ENCODE measurements around the gene SIX5. TPM values are rescaled to one million over a fixed set of nuclear protein-coding genes. Genes with fewer than 3 reads are reported as not detected.
A peak's percentile ranks its signal among the peaks of the same experiment; 100 is the strongest.

SIX5 gene
- total and polyA plus RNA-seq, 2 donors: 1.7 to 7.0 TPM

DNA sequence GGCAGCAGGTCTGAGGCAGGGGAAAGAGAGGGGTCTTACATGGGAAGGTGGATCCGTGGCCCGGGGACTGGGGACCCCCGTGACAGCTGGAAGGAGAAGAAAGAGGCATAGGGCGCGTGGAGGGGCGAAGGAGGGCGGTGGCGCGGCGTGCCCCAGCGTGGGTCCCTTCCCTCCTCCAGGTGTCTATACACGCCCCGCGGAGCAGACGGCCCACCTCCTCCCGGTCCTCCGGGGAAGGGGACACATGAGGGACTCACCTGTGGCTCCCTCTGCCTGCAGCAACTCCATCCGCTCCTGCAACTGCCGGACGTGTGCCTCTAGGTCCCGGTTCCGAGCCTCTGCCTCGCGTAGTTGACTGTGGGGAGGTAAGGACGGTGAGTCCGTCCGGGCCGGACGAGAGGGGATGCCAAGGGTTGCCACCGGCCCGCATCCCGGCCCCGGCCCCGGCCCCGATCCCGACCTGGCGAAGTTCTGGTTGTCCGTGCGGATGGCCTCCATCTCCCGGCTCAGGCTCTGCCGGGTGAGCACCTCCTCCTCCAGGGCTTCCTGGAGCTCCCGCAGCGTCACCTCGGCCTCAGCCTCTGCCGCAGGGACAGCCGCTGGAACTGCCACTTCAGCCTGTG lies 2.4 kb upstream of the SIX5 start:
- H3K27me3 ChIP-seq (ENCODE audit: control insufficient read depth in 2 of 2, insufficient read depth in 1 of 2, low read length in 1 of 2): peaks cover 21 to 48% of the 10 kb centered on the region in 2 donors
- no peak overlapping the region for H3K4me3 ChIP-seq (ENCODE audit: low read length in 2 of 2)
- no peak for DNase-seq (ENCODE audit: low read depth in 6 of 9, low spot score in 9 of 9)
- H3K9me3 ChIP-seq (ENCODE audit: control insufficient read depth in 2 of 2, insufficient read depth in 1 of 2, low read length in 1 of 2): no peaks in the 10 kb centered on the region
- 91% methylated on average over 46 of the region's 46 CpGs for whole genome bisulfite sequencing
- H3K36me3 ChIP-seq (ENCODE audit: control insufficient read depth in 2 of 2, insufficient read depth in 2 of 2, low read length in 1 of 2): peaks cover 0 to 4% of the 10 kb centered on the region in 2 donors
- H3K27ac ChIP-seq (ENCODE audit: low read depth in 1 of 2, low read length in 1 of 2): no peak overlapping the region
- H3K4me1 ChIP-seq (ENCODE audit: control insufficient read depth in 2 of 2, insufficient read depth in 2 of 2, low read length in 2 of 2): peaks cover 10 to 47% of the 10 kb centered on the region in 2 donors

DNA sequence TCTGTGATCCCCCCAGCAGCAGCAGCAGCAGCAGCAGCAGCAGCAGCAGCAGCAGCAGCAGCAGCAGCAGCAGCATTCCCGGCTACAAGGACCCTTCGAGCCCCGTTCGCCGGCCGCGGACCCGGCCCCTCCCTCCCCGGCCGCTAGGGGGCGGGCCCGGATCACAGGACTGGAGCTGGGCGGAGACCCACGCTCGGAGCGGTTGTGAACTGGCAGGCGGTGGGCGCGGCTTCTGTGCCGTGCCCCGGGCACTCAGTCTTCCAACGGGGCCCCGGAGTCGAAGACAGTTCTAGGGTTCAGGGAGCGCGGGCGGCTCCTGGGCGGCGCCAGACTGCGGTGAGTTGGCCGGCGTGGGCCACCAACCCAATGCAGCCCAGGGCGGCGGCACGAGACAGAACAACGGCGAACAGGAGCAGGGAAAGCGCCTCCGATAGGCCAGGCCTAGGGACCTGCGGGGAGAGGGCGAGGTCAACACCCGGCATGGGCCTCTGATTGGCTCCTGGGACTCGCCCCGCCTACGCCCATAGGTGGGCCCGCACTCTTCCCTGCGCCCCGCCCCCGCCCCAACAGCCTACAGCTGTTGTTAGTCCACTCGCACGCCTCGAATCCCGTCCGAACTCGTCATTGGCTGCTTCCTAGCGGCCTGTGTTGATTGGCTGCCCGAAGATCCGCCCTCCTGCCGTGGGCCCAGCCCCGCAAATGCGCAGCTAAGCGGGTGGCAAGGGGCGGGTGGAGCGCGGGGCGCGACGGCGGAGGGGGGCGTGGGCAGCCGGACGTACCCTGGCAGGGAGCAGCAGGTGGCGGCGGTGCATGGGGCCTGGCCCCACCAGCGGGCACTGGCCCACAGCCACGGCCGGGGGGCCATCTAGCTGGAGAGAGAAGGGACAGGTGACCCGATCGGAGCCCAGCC lies 1.4 kb upstream of the SIX5 start:
- Histone ChIP-seq H3K4me1 (ENCODE audit: control insufficient read depth in 2 of 2, insufficient read depth in 2 of 2, low read length in 2 of 2) (peaks cover 10 to 47% of the 10 kb centered on the region in 2 donors), H3K36me3 (ENCODE audit: control insufficient read depth in 2 of 2, insufficient read depth in 2 of 2, low read length in 1 of 2) (peaks cover 0 to 4% of the 10 kb centered on the region in 2 donors), H3K27me3 (ENCODE audit: control insufficient read depth in 2 of 2, insufficient read depth in 1 of 2, low read length in 1 of 2) (peaks cover 31 to 57% of the 10 kb centered on the region in 2 donors), H3K27ac (ENCODE audit: low read depth in 1 of 2, low read length in 1 of 2) (peak overlapping the region; percentile 92 to 97), H3K9me3 (ENCODE audit: control insufficient read depth in 2 of 2, insufficient read depth in 1 of 2, low read length in 1 of 2) (no peaks in the 10 kb centered on the region), H3K4me3 (ENCODE audit: low read length in 2 of 2) (peak overlapping the region; percentile 61 to 70)
- peak; percentile 82 to 97 (median 91) for DNase-seq (ENCODE audit: low read depth in 6 of 9, low spot score in 9 of 9)
- 2% methylated on average over 79 of the region's 79 CpGs for WGBS

DNA sequence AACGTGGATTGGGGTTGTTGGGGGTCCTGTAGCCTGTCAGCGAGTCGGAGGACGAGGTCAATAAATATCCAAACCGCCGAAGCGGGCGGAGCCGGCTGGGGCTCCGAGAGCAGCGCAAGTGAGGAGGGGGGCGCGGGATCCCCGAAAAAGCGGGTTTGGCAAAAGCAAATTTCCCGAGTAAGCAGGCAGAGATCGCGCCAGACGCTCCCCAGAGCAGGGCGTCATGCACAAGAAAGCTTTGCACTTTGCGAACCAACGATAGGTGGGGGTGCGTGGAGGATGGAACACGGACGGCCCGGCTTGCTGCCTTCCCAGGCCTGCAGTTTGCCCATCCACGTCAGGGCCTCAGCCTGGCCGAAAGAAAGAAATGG lies 754 bp upstream of the SIX5 start:
- H3K27me3 ChIP-seq (ENCODE audit: control insufficient read depth in 2 of 2, insufficient read depth in 1 of 2, low read length in 1 of 2): peaks cover 35 to 64% of the 10 kb centered on the region in 2 donors
- peaks cover 10 to 47% of the 10 kb centered on the region in 2 donors for H3K4me1 ChIP-seq (ENCODE audit: control insufficient read depth in 2 of 2, insufficient read depth in 2 of 2, low read length in 2 of 2)
- peak in 6 of 9 donors; percentile 30 to 82 (median 60) for DNase-seq (ENCODE audit: low read depth in 6 of 9, low spot score in 9 of 9)
- peak overlapping the region; percentile 61 to 70 for H3K4me3 ChIP-seq (ENCODE audit: low read length in 2 of 2)
- H3K9me3 ChIP-seq (ENCODE audit: control insufficient read depth in 2 of 2, insufficient read depth in 1 of 2, low read length in 1 of 2): no peaks in the 10 kb centered on the region
- WGBS: under 1% methylated on average over 28 of the region's 28 CpGs
- H3K36me3 ChIP-seq (ENCODE audit: control insufficient read depth in 2 of 2, insufficient read depth in 2 of 2, low read length in 1 of 2): peaks cover 0 to 4% of the 10 kb centered on the region in 2 donors
- H3K27ac ChIP-seq (ENCODE audit: low read depth in 1 of 2, low read length in 1 of 2): peak overlapping the region; percentile 92 to 97

DNA sequence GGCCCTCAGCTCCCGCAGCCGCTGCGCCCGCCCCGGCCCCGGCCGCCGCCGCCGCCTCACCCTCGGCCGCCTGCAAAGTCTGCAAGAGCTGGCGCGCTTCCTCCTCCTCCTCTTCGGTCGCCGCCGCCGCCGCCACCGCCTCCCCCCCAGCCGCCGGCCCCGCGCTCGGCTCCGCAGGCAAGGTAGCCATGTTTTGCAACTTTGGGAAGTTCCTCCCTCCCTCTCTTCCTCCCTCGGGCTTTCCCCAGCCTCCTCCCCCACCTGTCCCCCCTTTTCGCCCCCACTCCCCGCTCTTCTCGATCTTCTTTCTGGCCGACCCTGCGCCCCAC lies 433 bp downstream of the SIX5 start:
- Histone ChIP-seq H3K4me3 (ENCODE audit: low read length in 2 of 2) (peak overlapping the region; percentile 61 to 70), H3K9me3 (ENCODE audit: control insufficient read depth in 2 of 2, insufficient read depth in 1 of 2, low read length in 1 of 2) (no peaks in the 10 kb centered on the region), H3K27ac (ENCODE audit: low read depth in 1 of 2, low read length in 1 of 2) (peak overlapping the region; percentile 77 to 82), H3K27me3 (ENCODE audit: control insufficient read depth in 2 of 2, insufficient read depth in 1 of 2, low read length in 1 of 2) (peaks cover 38 to 76% of the 10 kb centered on the region in 2 donors), H3K4me1 (ENCODE audit: control insufficient read depth in 2 of 2, insufficient read depth in 2 of 2, low read length in 2 of 2) (peaks cover 10 to 46% of the 10 kb centered on the region in 2 donors), H3K36me3 (ENCODE audit: control insufficient read depth in 2 of 2, insufficient read depth in 2 of 2, low read length in 1 of 2) (peaks cover 0 to 4% of the 10 kb centered on the region in 2 donors)
- whole genome bisulfite sequencing: 2% methylated on average over 31 of the region's 33 CpGs
- DNase-seq (ENCODE audit: low read depth in 6 of 9, low spot score in 9 of 9): peak in 1 of 9 donors; percentile 50

DNA sequence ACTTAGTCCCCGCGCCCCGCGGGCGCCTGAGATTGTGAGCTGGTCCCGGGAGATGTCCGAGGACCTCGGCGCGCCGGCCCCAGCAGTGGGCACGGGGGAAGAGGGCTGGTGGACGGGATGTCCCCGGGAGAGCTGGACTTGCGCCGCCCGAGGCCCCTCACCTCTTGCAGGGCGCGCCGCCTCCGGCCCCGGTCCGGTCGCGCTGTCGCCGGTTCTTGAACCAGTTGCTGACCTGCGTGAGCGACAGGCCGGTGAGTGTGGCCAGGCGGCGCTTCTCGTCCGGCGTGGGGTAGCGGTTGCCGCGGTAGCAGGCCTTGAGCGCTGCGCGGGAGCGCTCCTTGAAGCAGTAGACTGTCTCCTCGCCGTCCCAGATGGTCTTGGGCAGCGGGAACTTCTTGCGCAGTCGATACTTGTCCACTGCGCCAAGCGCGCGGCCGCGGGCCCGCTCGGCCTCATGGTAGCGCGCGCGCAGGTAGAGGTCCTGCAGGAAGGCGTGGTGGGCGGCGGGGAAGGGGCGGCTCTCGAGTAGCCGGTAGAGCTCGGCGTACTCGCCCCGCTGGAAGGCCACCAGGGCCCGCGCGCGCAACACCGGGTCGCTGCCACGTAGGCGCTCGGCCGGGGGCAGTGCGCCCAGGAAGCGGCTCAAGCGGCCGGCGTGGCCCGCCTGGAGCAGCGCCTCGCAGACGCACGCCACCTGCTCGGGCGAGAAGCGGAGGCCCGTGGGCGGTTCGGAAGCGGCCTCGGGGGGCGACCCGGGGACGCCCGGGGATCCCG lies 984 bp downstream of the SIX5 start:
- Histone ChIP-seq H3K27me3 (ENCODE audit: control insufficient read depth in 2 of 2, insufficient read depth in 1 of 2, low read length in 1 of 2) (peaks cover 38 to 81% of the 10 kb centered on the region in 2 donors), H3K36me3 (ENCODE audit: control insufficient read depth in 2 of 2, insufficient read depth in 2 of 2, low read length in 1 of 2) (peaks cover 0 to 4% of the 10 kb centered on the region in 2 donors), H3K4me3 (ENCODE audit: low read length in 2 of 2) (peak overlapping the region; percentile 26 to 61), H3K4me1 (ENCODE audit: control insufficient read depth in 2 of 2, insufficient read depth in 2 of 2, low read length in 2 of 2) (peaks cover 10 to 42% of the 10 kb centered on the region in 2 donors), H3K27ac (ENCODE audit: low read depth in 1 of 2, low read length in 1 of 2) (peak overlapping the region in 1 of 2 donors; percentile 55), H3K9me3 (ENCODE audit: control insufficient read depth in 2 of 2, insufficient read depth in 1 of 2, low read length in 1 of 2) (no peaks in the 10 kb centered on the region)
- peak in 2 of 9 donors; percentile 16 to 32 for DNase-seq (ENCODE audit: low read depth in 6 of 9, low spot score in 9 of 9)
- 4% methylated on average over 102 of the region's 102 CpGs for WGBS

DNA sequence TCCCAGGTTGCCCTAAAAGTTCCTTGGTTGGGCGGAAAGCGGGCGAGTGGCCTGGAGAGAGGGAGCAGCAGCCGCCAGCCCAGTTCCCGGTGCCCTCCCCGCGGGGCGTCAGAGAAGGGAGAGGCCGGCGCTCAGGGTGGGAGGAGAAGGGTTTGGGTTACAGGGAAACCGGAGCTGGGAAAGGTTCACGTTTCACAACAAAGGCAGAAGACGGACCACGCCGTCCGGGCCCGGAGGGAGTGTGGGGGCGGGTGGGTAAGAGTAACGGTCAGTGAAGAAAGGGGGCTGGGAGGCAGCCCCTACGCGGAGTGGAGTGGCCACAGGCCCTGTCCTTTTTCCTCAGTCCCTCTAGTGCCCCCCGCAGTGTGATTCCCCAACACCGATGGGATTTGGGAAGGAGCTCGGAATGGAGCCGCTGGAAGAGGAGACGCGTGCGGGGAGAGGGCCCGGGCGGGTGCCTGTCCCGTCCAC lies 1.6 kb downstream of the SIX5 start:
- peaks cover 0 to 4% of the 10 kb centered on the region in 2 donors for H3K36me3 ChIP-seq (ENCODE audit: control insufficient read depth in 2 of 2, insufficient read depth in 2 of 2, low read length in 1 of 2)
- peaks cover 38 to 81% of the 10 kb centered on the region in 2 donors for H3K27me3 ChIP-seq (ENCODE audit: control insufficient read depth in 2 of 2, insufficient read depth in 1 of 2, low read length in 1 of 2)
- H3K27ac ChIP-seq (ENCODE audit: low read depth in 1 of 2, low read length in 1 of 2): no peak overlapping the region
- WGBS: 49% methylated on average over 31 of the region's 31 CpGs
- H3K4me1 ChIP-seq (ENCODE audit: control insufficient read depth in 2 of 2, insufficient read depth in 2 of 2, low read length in 2 of 2): peaks cover 10 to 37% of the 10 kb centered on the region in 2 donors
- H3K9me3 ChIP-seq (ENCODE audit: control insufficient read depth in 2 of 2, insufficient read depth in 1 of 2, low read length in 1 of 2): no peaks in the 10 kb centered on the region
- peak overlapping the region; percentile 26 to 61 for H3K4me3 ChIP-seq (ENCODE audit: low read length in 2 of 2)
- DNase-seq (ENCODE audit: low read depth in 6 of 9, low spot score in 9 of 9): no peak

DNA sequence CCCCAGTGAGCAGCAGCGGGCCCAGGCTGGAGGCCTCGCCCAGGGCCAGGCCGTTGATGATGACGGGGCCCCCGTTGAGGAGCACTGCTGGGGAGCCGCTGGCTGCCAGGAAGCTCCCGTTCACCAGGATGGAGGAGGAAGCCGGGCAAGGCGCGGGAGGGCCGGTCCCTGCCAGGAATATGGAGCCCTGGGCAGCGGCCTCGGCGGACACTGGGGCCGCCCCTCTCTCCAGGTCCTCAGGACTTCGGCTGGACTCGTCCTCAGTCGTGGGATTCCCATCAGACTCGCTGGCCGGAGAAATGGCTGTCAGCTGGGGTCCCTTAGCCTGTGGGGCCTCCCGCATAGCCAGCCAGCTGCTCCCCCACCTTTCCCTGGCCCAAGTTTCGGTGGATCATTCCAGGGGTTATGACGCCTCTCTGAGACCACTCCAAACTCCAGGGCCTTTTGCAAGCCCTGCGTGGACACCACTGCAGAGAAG lies 2.1 kb downstream of the SIX5 start:
- Histone ChIP-seq H3K4me3 (ENCODE audit: low read length in 2 of 2) (no peak overlapping the region), H3K27me3 (ENCODE audit: control insufficient read depth in 2 of 2, insufficient read depth in 1 of 2, low read length in 1 of 2) (peaks cover 38 to 82% of the 10 kb centered on the region in 2 donors), H3K27ac (ENCODE audit: low read depth in 1 of 2, low read length in 1 of 2) (peak overlapping the region in 1 of 2 donors; percentile 17), H3K4me1 (ENCODE audit: control insufficient read depth in 2 of 2, insufficient read depth in 2 of 2, low read length in 2 of 2) (peaks cover 10 to 31% of the 10 kb centered on the region in 2 donors), H3K36me3 (ENCODE audit: control insufficient read depth in 2 of 2, insufficient read depth in 2 of 2, low read length in 1 of 2) (peaks cover 0 to 4% of the 10 kb centered on the region in 2 donors), H3K9me3 (ENCODE audit: control insufficient read depth in 2 of 2, insufficient read depth in 1 of 2, low read length in 1 of 2) (no peaks in the 10 kb centered on the region)
- DNase-seq (ENCODE audit: low read depth in 6 of 9, low spot score in 9 of 9): no peak
- WGBS: 88% methylated on average over 24 of the region's 24 CpGs

DNA sequence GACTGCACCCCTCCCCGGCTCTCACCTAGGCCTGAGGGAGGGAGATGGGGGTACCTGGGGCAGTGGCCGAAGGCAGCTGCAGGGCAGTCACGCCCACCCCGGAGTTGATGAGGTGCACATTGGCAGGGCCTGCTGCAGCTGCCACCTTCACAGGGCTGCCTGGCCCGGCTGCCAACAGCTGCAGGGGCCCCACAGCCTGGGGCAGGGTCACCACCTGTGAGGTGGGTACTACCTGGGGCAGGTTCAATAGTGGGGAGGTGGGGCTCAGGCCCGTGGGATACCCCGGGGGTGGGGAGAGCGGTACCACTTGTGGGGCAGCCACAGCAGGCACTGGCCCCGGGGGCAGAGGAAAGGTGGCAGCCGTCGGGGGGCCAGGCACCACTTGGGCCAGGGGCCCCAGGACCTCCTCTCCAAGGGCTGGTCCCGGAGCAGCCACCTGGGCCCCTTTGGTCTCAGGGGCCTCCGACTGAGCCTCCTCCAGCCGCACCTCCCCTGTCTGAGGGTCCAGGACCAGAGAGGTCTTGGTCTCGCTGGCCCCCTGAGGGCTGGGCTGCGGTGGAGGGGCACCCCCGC lies 2.7 kb downstream of the SIX5 start:
- Histone ChIP-seq H3K9me3 (ENCODE audit: control insufficient read depth in 2 of 2, insufficient read depth in 1 of 2, low read length in 1 of 2) (no peaks in the 10 kb centered on the region), H3K36me3 (ENCODE audit: control insufficient read depth in 2 of 2, insufficient read depth in 2 of 2, low read length in 1 of 2) (no peaks in the 10 kb centered on the region), H3K27ac (ENCODE audit: low read depth in 1 of 2, low read length in 1 of 2) (peak overlapping the region in 1 of 2 donors; percentile 17), H3K4me3 (ENCODE audit: low read length in 2 of 2) (no peak overlapping the region), H3K27me3 (ENCODE audit: control insufficient read depth in 2 of 2, insufficient read depth in 1 of 2, low read length in 1 of 2) (peaks cover 38 to 82% of the 10 kb centered on the region in 2 donors), H3K4me1 (ENCODE audit: control insufficient read depth in 2 of 2, insufficient read depth in 2 of 2, low read length in 2 of 2) (peaks cover 10 to 31% of the 10 kb centered on the region in 2 donors)
- WGBS: 96% methylated on average over 17 of the region's 17 CpGs
- no peak for DNase-seq (ENCODE audit: low read depth in 6 of 9, low spot score in 9 of 9)
